PFSK-1 (cell line): ENCODE results near the gene MIB2.

Experiments
- FOXP2 ChIP-seq: optimal IDR thresholded peaks from 2 replicates; pipeline ENCODE3; 2011; ENCODE audit warnings: borderline replicate concordance, control low read depth, inconsistent platforms; ENCODE audit not compliant: insufficient read depth; ENCODE audit errors: extremely low read length, extremely low read depth
- POLR2AphosphoS5 ChIP-seq: IDR thresholded peaks from 2 replicates; pipeline ENCODE4 v1.6.1; 2012; ENCODE audit warnings: low read depth, mild to moderate bottlenecking, control low read depth, low read length, moderate library complexity
- REST ChIP-seq, 2 experiments: IDR thresholded peaks; 2 replicates each; pipeline versions ENCODE4 v1.6.1 to v1.8.0; 2011 to 2012; ENCODE audit warnings: low read depth in 2 of 2, low read length in 2 of 2, control low read depth in 1 of 2, inconsistent platforms in 1 of 2, mild to moderate bottlenecking in 1 of 2, moderate library complexity in 1 of 2; ENCODE audit not compliant: insufficient read depth in 1 of 2
- SIN3A ChIP-seq: IDR thresholded peaks from 2 replicates; pipeline ENCODE4 v1.6.1; 2012; ENCODE audit warnings: mild to moderate bottlenecking, low read length, moderate library complexity, borderline replicate concordance; ENCODE audit not compliant: insufficient read depth
- TAF1 ChIP-seq: IDR thresholded peaks from 2 replicates; pipeline ENCODE4 v1.6.1; 2012; ENCODE audit warnings: low read length, control low read depth, borderline replicate concordance; ENCODE audit not compliant: insufficient read depth

Gene MIB2

GRCh38 chr1:1621173-1622009 is 6.1 kb downstream of the MIB2 start:
- TF ChIP-seq FOXP2 = no peak
- TF ChIP-seq SIN3A = no peak
- no peak for TF ChIP-seq POLR2AphosphoS5
- no peak for TF ChIP-seq TAF1
- TF ChIP-seq REST (IDR thresholded peaks at IDR 0.05; ENCODE audit: insufficient read depth in 1 of 2, low read depth in 2 of 2, low read length in 2 of 2) = no peak

GRCh38 chr1:1622010-1622787 is 6.9 kb downstream of the MIB2 start:
- no peak for TF ChIP-seq FOXP2
- no peak for TF ChIP-seq REST (IDR thresholded peaks at IDR 0.05; ENCODE audit: insufficient read depth in 1 of 2, low read depth in 2 of 2, low read length in 2 of 2)
- TF ChIP-seq POLR2AphosphoS5 = no peak
- no peak for TF ChIP-seq SIN3A
- TF ChIP-seq TAF1 = no peak

GRCh38 chr1:1622788-1623094 is 7.4 kb downstream of the MIB2 start:
- no peak for TF ChIP-seq REST (IDR thresholded peaks at IDR 0.05; ENCODE audit: insufficient read depth in 1 of 2, low read depth in 2 of 2, low read length in 2 of 2)
- no peak for TF ChIP-seq FOXP2
- no peak for TF ChIP-seq SIN3A
- TF ChIP-seq POLR2AphosphoS5 = no peak
- TF ChIP-seq TAF1 = no peak

- TF ChIP-seq SIN3A (no peak), REST (IDR thresholded peaks at IDR 0.05; ENCODE audit: insufficient read depth in 1 of 2, low read depth in 2 of 2, low read length in 2 of 2) (no peak), FOXP2 (no peak), TAF1 (no peak), POLR2AphosphoS5 (no peak)
Observed at GRCh38 chr1:1623181-1623630, 7.9 kb downstream of the MIB2 start.
